Hematopoietic multipotent progenitor cell treated with erythropoietin and hydrocortisone succinate and interleukin-3 and kit ligand, for 8 days (in vitro differentiated cells): ENCODE data around the gene TROAP.
"Not testable (repeated sequence)": the region's sequence is repeated elsewhere in the genome, so short reads cannot be mapped to it uniquely, and the experiment has no call there.

Source experiments
- DNase-seq: peaks from one replicate; pipeline ENCODE4 v3.0.0-alpha.2; 2015

Gene TROAP

GRCh38 chr12:49369411-49370145 lies 46.5 kb downstream of the TROAP start:
- peak; percentile 65 for DNase-seq

- DNase-seq: no peak
Measured at GRCh38 chr12:49370539-49370938, 47.5 kb downstream of the TROAP start.

GRCh38 chr12:49375406-49375805 lies 52.4 kb downstream of the TROAP start:
- DNase-seq: no peak

GRCh38 chr12:49377386-49377785 lies 54.3 kb downstream of the TROAP start:
- DNase-seq: no peak

- not testable (repeated sequence) for DNase-seq
Measured at GRCh38 chr12:49380184-49380583, 57.1 kb downstream of the TROAP start.
